DMS 273 (cell line): Measurements from ENCODE around the gene STUM.

Experiments
- DNase-seq: peaks from one replicate; lab custom pipeline; 2025; ENCODE audit not compliant: unreplicated experiment; lab: John Stamatoyannopoulos, UW

The STUM gene

GRCh38 chr1:226650236-226650841 lies 101.8 kb downstream of the STUM start:
- DNase-seq: no peak

DNA sequence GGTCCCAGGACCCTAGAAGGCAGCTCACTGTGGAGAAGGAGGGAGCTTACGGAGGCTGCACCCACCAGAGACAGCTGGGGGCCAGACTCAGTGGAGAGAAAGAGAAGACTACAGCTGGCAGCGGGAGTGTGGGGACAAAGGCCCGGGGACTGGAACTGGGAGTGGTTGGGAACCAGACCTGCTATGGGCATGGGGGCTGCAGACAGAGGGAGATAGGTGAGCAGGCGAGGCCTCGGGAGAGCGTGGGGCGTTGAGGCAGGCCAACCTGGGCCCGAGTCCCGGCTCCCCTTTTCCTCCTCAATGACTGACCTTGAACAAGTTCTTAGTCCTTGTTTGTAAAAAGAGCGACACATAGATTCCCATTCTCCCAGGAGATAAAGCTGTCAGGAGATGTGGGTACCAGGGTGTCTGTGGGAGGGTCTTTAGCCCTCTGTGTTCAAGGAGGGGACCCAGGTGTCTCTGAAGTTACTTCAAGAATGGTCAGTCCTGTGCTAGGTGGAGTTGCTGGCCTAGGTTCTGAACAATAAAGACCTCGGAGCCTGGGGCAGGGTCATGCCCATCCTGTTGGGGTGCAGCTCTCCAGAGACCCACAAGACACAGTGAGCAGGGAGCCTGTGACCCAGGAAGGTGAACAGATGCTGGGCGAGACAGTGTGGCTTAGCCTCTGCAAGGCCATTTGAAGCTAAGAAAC lies 102.6 kb downstream of the STUM start:
- no peak for DNase-seq

GRCh38 chr1:226651732-226652105 lies 103.2 kb downstream of the STUM start:
- DNase-seq: no peak

- DNase-seq: no peak
These were observed 104.0 kb downstream of the STUM start for GRCh38 chr1:226652613-226653012.

DNA sequence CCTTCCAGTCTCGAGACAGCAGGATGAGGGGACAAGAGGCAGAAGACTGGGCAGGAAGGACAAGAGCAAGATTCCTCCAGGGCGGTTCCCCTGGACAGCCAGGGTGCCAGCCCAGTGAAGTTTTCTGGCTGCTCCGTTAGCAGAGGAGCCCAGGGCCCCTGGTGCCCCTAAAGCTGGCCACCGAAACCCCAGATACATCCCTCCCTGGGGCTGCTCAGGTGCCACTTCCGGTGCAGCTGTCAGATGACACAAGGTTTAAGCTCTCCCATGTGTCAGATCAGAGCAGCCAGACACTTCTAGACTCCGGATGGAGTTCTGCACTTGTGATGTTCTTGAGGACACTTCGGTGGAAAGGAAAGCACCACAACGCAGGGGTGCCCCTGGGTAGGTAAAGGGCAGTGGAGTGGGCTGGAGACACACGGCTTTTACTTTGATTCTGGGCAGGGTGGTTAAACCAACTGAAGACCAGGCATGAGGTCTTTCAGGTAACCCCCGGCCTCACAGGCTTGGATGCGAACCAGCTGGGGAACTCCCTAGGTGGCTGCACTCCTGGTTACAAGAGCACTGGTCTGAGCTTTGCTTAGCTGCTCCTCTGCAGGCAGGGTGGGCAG lies 104.9 kb downstream of the STUM start:
- DNase-seq: no peak

DNA sequence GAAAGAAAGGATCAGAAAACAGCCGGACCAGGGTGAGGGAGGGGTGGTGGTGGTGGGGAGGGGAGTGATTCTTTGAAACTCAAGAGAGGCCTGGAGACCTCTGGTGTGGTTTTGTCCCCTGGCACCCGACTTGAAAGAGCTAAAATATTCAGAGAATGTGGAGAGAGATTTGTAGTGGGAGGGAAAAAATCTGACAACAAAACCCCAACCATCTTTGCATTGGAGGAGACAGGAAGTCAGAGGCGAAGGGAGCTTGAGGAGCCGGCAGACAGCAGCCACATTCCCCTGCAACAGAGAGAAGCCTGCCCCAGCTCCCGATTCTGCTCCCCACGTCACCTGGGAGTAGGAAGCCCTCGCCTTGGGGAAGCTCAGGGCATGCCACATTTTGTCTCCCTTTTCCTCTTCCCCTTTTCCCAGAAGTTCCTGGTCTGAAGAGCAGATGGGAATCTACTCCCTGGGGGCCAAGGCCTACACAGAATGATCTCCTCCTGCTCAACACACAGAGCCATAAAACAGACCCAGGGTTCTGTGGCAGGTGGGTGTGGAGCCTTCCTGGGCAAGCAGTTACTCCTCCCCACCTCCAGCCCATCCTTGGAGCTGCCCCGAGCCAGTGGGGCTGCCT lies 105.6 kb downstream of the STUM start:
- DNase-seq: peak; percentile 84

DNA sequence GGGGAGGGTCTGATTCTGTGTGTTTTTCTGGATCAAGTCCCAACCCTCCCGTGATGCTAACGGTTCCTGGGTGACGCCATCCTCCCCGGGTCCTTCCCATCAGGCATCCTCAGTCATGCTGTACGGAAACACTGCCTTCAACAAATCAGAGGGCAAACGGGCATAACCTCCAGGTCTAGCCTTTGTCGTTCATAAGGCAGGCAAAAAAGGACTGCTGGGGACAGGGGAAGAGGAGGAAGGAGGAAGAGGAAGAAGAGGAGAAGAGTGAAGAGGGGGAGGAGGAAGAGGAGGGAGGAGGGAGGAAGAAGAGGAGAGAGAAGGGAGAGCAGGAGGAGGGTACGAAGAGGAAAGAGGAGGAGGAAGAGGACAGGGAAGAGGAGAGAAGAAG lies 106.1 kb downstream of the STUM start:
- no peak for DNase-seq

DNA sequence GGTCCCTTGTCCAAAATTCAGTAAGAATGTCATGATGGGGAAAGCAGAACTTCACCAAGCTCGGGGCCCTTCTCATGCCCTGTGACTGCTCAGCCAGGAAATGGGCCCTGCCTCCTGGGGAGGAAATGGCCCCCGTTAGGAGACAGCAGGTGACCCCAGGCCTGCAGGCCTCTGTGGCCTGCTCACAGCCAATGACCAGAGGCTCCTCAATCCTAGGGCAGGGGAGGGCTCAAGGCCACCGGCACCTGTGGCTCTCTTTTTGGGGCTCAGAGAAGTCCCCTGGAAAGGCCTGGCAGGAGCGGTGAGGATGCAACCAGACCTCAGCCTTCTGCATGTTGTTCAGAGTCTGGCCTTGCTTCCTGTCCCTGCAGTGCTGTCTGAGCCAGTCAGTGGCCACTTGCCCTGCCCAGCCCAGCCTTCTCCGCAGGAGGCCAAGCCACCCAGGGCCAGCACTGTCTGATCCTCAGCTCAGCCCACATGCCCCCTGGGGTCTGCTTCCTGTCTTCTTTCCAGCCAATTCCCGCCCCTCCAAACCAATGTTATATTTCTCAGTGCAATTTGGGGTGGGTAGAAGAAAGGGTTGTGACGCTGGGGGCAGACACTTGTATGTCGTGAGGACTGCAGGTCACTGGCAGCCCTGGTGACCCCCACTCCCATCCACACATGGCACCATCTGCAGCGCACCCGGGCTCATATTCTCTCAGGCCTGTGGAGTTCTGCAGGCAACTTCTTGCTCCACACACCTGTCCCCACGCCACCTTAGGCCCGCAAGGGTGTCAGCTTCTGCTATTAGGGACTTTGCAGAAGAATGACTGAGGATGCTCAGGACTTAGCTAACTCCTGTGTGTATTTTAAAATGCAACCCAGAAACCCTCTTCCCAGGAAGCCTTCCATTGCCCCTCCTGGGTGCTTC lies 106.9 kb downstream of the STUM start:
- no peak for DNase-seq

DNA sequence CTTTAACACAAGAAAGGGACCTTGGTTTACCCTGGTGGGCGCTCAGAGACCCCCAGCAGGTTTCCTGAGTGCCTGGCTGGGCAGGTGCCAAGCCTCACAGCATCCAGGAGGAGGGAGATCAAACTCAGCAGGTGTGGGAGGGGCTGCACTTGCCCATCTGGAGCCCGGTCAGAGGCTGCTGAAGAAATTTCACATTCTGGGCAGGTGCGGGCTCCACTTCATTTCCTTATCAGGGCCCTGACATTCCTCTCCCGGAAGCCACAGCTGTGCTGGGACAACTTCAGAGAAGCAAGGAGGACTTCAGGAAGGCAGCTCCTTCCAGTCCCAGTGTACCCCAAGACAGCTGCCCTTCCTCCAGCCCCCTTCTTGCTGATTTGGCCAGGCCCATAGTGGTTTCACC lies 107.6 kb downstream of the STUM start:
- DNase-seq: peak; percentile 50

DNA sequence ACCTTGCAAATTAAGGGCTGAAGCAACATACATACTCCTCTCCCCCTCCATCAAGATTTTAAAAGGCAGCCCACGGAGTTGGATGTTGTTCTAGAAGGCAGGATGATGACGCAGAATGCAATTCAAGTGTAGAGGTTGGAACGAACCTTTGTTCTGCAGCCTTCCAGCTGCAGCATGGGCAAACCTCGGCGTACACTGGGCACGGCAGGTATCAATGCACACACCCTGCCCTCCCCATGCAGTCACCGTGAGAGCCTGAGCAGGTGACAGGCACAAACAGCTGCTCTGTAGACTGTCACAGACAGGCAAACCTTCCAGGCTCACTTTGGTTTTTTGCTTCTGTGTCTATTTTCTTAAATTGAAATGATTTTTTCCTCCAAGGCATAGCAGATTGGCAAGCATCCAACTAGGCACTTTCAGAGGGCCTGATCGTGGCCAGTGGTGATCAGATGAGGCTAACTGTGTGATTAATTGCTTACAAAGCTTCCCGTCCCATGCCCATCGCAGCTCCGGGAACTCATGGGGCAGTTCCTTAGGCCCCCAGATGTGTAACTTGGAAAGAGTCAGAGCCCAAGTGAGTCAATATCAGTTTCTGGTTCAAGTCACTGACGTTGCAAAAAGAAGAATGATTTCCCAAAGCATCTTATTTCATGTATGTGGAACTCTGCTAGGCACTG lies 108.2 kb downstream of the STUM start:
- DNase-seq: peak; percentile 36

- peak; percentile 85 for DNase-seq
These were observed 109.5 kb downstream of the STUM start for GRCh38 chr1:226657895-226658545.

- no peak for DNase-seq
These were observed 110.1 kb downstream of the STUM start for GRCh38 chr1:226658546-226659125.
